ENCODE results near the gene SORCS2.

The SORCS2 gene

GRCh38 chr4:7677086-7677485, 484.7 kb downstream of the SORCS2 start:
- TF ChIP-seq CTCF (IDR thresholded peaks at IDR 0.05; ENCODE audit: low read depth, low read length), result no peak
- no peak overlapping the region for H3K4me3 ChIP-seq (replicated peaks in 1 of 2; ENCODE audit: low read depth in 2 of 2, low read length in 2 of 2)
- no peak for DNase-seq (ENCODE audit: low read depth in 2 of 2)

GRCh38 chr4:7677799-7678301, 485.5 kb downstream of the SORCS2 start:
- no peak for DNase-seq (ENCODE audit: low read depth in 2 of 2)
- H3K4me3 ChIP-seq (replicated peaks in 1 of 2; ENCODE audit: low read depth in 2 of 2, low read length in 2 of 2), result no peak overlapping the region
- no peak for TF ChIP-seq CTCF (IDR thresholded peaks at IDR 0.05; ENCODE audit: low read depth, low read length)

- DNase-seq (ENCODE audit: low read depth in 2 of 2), result no peak
- no peak overlapping the region for H3K4me3 ChIP-seq (replicated peaks in 1 of 2; ENCODE audit: low read depth in 2 of 2, low read length in 2 of 2)
- no peak for TF ChIP-seq CTCF (IDR thresholded peaks at IDR 0.05; ENCODE audit: low read depth, low read length)
Measured at GRCh38 chr4:7678318-7678852, 486.0 kb downstream of the SORCS2 start.

GRCh38 chr4:7679406-7680040, 487.2 kb downstream of the SORCS2 start:
- DNase-seq (ENCODE audit: low read depth in 2 of 2), result no peak
- TF ChIP-seq CTCF (IDR thresholded peaks at IDR 0.05; ENCODE audit: low read depth, low read length), result no peak
- H3K4me3 ChIP-seq (replicated peaks in 1 of 2; ENCODE audit: low read depth in 2 of 2, low read length in 2 of 2), result no peak overlapping the region

GRCh38 chr4:7680106-7680505, 487.8 kb downstream of the SORCS2 start:
- H3K4me3 ChIP-seq (replicated peaks in 1 of 2; ENCODE audit: low read depth in 2 of 2, low read length in 2 of 2), result no peak overlapping the region
- DNase-seq (ENCODE audit: low read depth in 2 of 2), result no peak
- TF ChIP-seq CTCF (IDR thresholded peaks at IDR 0.05; ENCODE audit: low read depth, low read length), result no peak

GRCh38 chr4:7680731-7681130, 488.4 kb downstream of the SORCS2 start:
- DNase-seq (ENCODE audit: low read depth in 2 of 2), result no peak
- TF ChIP-seq CTCF (IDR thresholded peaks at IDR 0.05; ENCODE audit: low read depth, low read length), result no peak
- no peak overlapping the region for H3K4me3 ChIP-seq (replicated peaks in 1 of 2; ENCODE audit: low read depth in 2 of 2, low read length in 2 of 2)
